GM23338 (cell line): ENCODE data around the gene ADM2. TPM values are rescaled to one million over a fixed set of nuclear protein-coding genes. Genes with fewer than 3 reads are reported as not detected.

Experiments
- ATAC-seq: fragments of 200-7000 bp; cut with Tn5 transposase; 3 replicates; pipeline ENCODE4 v1.9.1; 2020
- DNase-seq: peaks from one replicate; pipeline ENCODE4 v3.0.0-alpha.2; 2015; ENCODE audit warnings: low spot score
- H2AFZ ChIP-seq: fragments of 200-600 bp; sonication (generic); 2 replicates; pipeline ENCODE4 v1.8.0; 2016; ENCODE audit warnings: antibody characterized with exemption, mild to moderate bottlenecking, moderate library complexity
- H3F3A ChIP-seq: fragments of 200-600 bp; sonication (generic); replicated peaks from 2 replicates; pipeline ENCODE4 v1.8.0; 2017; ENCODE audit warnings: antibody characterized with exemption, mixed run types, low read depth
- H3K27ac ChIP-seq: fragments of 200-600 bp; sonication (generic); 2 replicates; pipeline ENCODE4 v1.6.1; 2016; ENCODE audit warnings: low read depth
- H3K27me3 ChIP-seq: fragments of 200-600 bp; sonication (generic); 2 replicates; pipeline ENCODE4 v1.8.0; 2016; ENCODE audit warnings: mild to moderate bottlenecking, mixed run types, moderate library complexity; ENCODE audit not compliant: insufficient read depth
- H3K36me3 ChIP-seq: fragments of 200-600 bp; sonication (generic); 2 replicates; pipeline ENCODE4 v1.8.0; 2016; ENCODE audit warnings: mild to moderate bottlenecking; ENCODE audit not compliant: insufficient read depth
- H3K4me1 ChIP-seq: fragments of 200-600 bp; sonication (generic); 2 replicates; pipeline ENCODE4 v1.8.0; 2016; ENCODE audit warnings: mild to moderate bottlenecking, moderate library complexity; ENCODE audit not compliant: insufficient read depth
- H3K4me2 ChIP-seq: fragments of 200-600 bp; sonication (generic); 2 replicates; pipeline ENCODE4 v1.7.1; 2017; ENCODE audit warnings: mixed run types
- H3K4me3 ChIP-seq: fragments of 200-600 bp; sonication (generic); 2 replicates; pipeline ENCODE4 v1.6.1; 2016; ENCODE audit warnings: mixed run types
- H3K79me2 ChIP-seq: fragments of 200-600 bp; sonication (generic); replicated peaks from 2 replicates; pipeline ENCODE4 v1.8.0; 2017; ENCODE audit warnings: mild to moderate bottlenecking; ENCODE audit not compliant: insufficient read depth
- H3K9me2 ChIP-seq: fragments of 200-600 bp; sonication (generic); 2 replicates; pipeline ENCODE4 v1.8.0; 2017; ENCODE audit not compliant: insufficient read depth
- H4K20me1 ChIP-seq: fragments of 200-600 bp; sonication (generic); replicated peaks from 2 replicates; pipeline ENCODE4 v1.8.0; 2017; ENCODE audit warnings: mild to moderate bottlenecking; ENCODE audit not compliant: insufficient read depth
- H3K27ac Mint-ChIP-seq: 2 replicates; pipeline ENCODE4 v1.8.0; 2020; ENCODE audit warnings: inconsistent platforms, mild to moderate bottlenecking, moderate library complexity, mixed read lengths
- H3K27me3 Mint-ChIP-seq: 3 replicates; pipeline ENCODE4 v1.8.0; 2022; ENCODE audit warnings: low read depth, mild to moderate bottlenecking, moderate library complexity, mixed read lengths, inconsistent platforms; ENCODE audit not compliant: insufficient read depth, poor library complexity
- H3K36me3 Mint-ChIP-seq: 3 replicates; pipeline ENCODE4 v1.8.0; 2021; ENCODE audit warnings: low read depth, mild to moderate bottlenecking, inconsistent platforms, moderate library complexity, mixed read lengths
- H3K4me1 Mint-ChIP-seq: 3 replicates; pipeline ENCODE4 v1.8.0; 2020; ENCODE audit warnings: mild to moderate bottlenecking, inconsistent platforms, mixed read lengths
- H3K4me3 Mint-ChIP-seq: 3 replicates; pipeline ENCODE4 v1.8.0; 2021; ENCODE audit warnings: moderate library complexity, mild to moderate bottlenecking, inconsistent platforms, mixed read lengths
- H3K9me3 Mint-ChIP-seq: 3 replicates; pipeline ENCODE4 v1.8.0; 2020; ENCODE audit warnings: moderate library complexity, mild to moderate bottlenecking, inconsistent platforms, mixed read lengths
- CREB1 ChIP-seq: fragments of 250-450 bp; sonication (Bioruptor Pico); IDR thresholded peaks from 2 replicates; pipeline ENCODE4 v1.5.0; 2020; ENCODE audit warnings: low read depth, mild to moderate bottlenecking, moderate library complexity
- EZH2 ChIP-seq: fragments of 200-600 bp; sonication (generic); IDR thresholded peaks from one replicate; pipeline ENCODE4 v1.8.0; 2017; ENCODE audit warnings: antibody characterized with exemption, mild to moderate bottlenecking, low read depth; ENCODE audit not compliant: unreplicated experiment
- EZH2phosphoT487 ChIP-seq: fragments of 200-600 bp; sonication (generic); IDR thresholded peaks from one replicate; pipeline ENCODE4 v1.8.1; 2018; ENCODE audit warnings: antibody characterized with exemption; ENCODE audit not compliant: unreplicated experiment
- JUNB ChIP-seq: IDR thresholded peaks from one replicate; pipeline ENCODE4 v1.6.1; 2016; ENCODE audit warnings: antibody characterized with exemption; ENCODE audit not compliant: unreplicated experiment
- NANOG ChIP-seq: IDR thresholded peaks from 2 replicates; pipeline ENCODE4 v1.6.1; 2016; ENCODE audit warnings: antibody characterized with exemption, borderline replicate concordance
- REST ChIP-seq: IDR thresholded peaks from one replicate; pipeline ENCODE4 v1.6.1; 2018; ENCODE audit warnings: antibody characterized with exemption; ENCODE audit not compliant: unreplicated experiment
- STAT1 ChIP-seq: IDR thresholded peaks from one replicate; pipeline ENCODE4 v1.6.1; 2016; ENCODE audit warnings: antibody characterized with exemption; ENCODE audit not compliant: unreplicated experiment
- ZNF114 ChIP-seq: fragments of 250-450 bp; sonication (Bioruptor Pico); IDR thresholded peaks from 2 replicates; pipeline ENCODE4 v1.5.0; 2020; ENCODE audit warnings: mild to moderate bottlenecking, moderate library complexity
- polyA plus RNA-seq: library from polyadenylated mRNA; unstranded; fragments of >200 nt; fragmentation: Nextera tagmentation; extraction: Ambion mirVana; gene quantifications from 2 replicates; pipeline ENCODE4 v1.2.1, GENCODE V29; 2016
- total RNA-seq: library from RNA; depleted of rRNA; stranded (reverse); fragments of >200 nt; shearing (Covaris generic); gene quantifications from 2 replicates; pipeline ENCODE4 v1.2.3, GENCODE V29; 2014

Gene ADM2
- total and polyA plus RNA-seq, 2 experiments from 2014 or later, result 3.3 to 7.1 TPM

GRCh38 chr22:50523458-50523805 is 42.1 kb downstream of the ADM2 start:
- peaks cover 20% of the 10 kb centered on the region for H3K36me3 Mint-ChIP-seq
- Histone ChIP-seq H2AFZ (no peak overlapping the region), H3K36me3 (no peaks in the 10 kb centered on the region; the same call in 1 of the 2 replicates), H3F3A (peaks cover 4% of the 10 kb centered on the region), H3K9me2 (no peaks in the 10 kb centered on the region), H3K4me2 (no peak overlapping the region), H3K4me1 (no peaks in the 10 kb centered on the region; the same call in 1 of the 2 replicates), H3K4me3 (no peak overlapping the region), H3K27me3 (peaks cover 19% of the 10 kb centered on the region), H3K79me2 (no peaks in the 10 kb centered on the region), H4K20me1 (no peaks in the 10 kb centered on the region; the same call in 1 of the 2 replicates), H3K27ac (no peak overlapping the region)
- peaks cover 27% of the 10 kb centered on the region for H3K27me3 Mint-ChIP-seq
- H3K4me3 Mint-ChIP-seq, result no peak overlapping the region
- ATAC-seq, result no peak
- peaks cover 4% of the 10 kb centered on the region; the same call in 1 of the 3 replicates for H3K9me3 Mint-ChIP-seq
- no peak for DNase-seq
- peaks cover 11% of the 10 kb centered on the region for H3K4me1 Mint-ChIP-seq
- H3K27ac Mint-ChIP-seq, result no peak overlapping the region
- TF ChIP-seq JUNB (no peak), NANOG (no peak), ZNF114 (CRISPR knock-in tag) (no peak), CREB1 (CRISPR knock-in tag) (no peak), EZH2 (no peak), REST (no peak), EZH2phosphoT487 (no peak)

- Mint-ChIP-seq H3K4me1 (peaks cover 11% of the 10 kb centered on the region), H3K36me3 (peaks cover 17% of the 10 kb centered on the region), H3K4me3 (peak overlapping the region; percentile 89), H3K27ac (peak overlapping the region; percentile 78), H3K27me3 (peaks cover 29% of the 10 kb centered on the region), H3K9me3 (peaks cover 4% of the 10 kb centered on the region; the same call in 2 of the 3 replicates)
- no peak for ATAC-seq
- H3K4me2 ChIP-seq, result peak overlapping the region; percentile 94
- no peaks in the 10 kb centered on the region; the same call in 1 of the 2 replicates for H3K36me3 ChIP-seq
- H3K27me3 ChIP-seq, result peaks cover 25% of the 10 kb centered on the region
- no peak for TF ChIP-seq STAT1
- no peak for TF ChIP-seq ZNF114 (CRISPR knock-in tag)
- no peak for TF ChIP-seq REST
- no peak for TF ChIP-seq EZH2phosphoT487
- H2AFZ ChIP-seq, result no peak overlapping the region
- no peak for DNase-seq
- H3K9me2 ChIP-seq, result no peaks in the 10 kb centered on the region
- peak overlapping the region; percentile 84 for H3K4me3 ChIP-seq
- peaks cover 4% of the 10 kb centered on the region for H3F3A ChIP-seq
- no peaks in the 10 kb centered on the region; the same call in 1 of the 2 replicates for H4K20me1 ChIP-seq
- H3K4me1 ChIP-seq, result no peaks in the 10 kb centered on the region; the same call in 1 of the 2 replicates
- no peak overlapping the region for H3K27ac ChIP-seq
- H3K79me2 ChIP-seq, result no peaks in the 10 kb centered on the region
These were observed 42.7 kb downstream of the ADM2 start for GRCh38 chr22:50523806-50524675.
